DOHH2 (cell line): Measurements from ENCODE around the gene HIF3A.

ENCODE experiments used
- H3F3A ChIP-seq: fragments of 200-600 bp; sonication (generic), shearing (Covaris generic); 2 replicates; pipeline ENCODE4 v1.6.0; 2016; ENCODE audit warnings: antibody characterized with exemption, mild to moderate bottlenecking; ENCODE audit not compliant: control insufficient read depth, insufficient read depth
- H3K27ac ChIP-seq: fragments of 200-600 bp; sonication (generic); 2 replicates; pipeline ENCODE4 v1.5.1; 2014; ENCODE audit warnings: low read depth, mild to moderate bottlenecking, low read length, moderate library complexity
- H3K27me3 ChIP-seq: fragments of 200-600 bp; sonication (generic); 2 replicates; pipeline ENCODE4 v1.6.1; 2014; ENCODE audit warnings: mild to moderate bottlenecking, low read length, mixed read lengths; ENCODE audit not compliant: control insufficient read depth
- H3K36me3 ChIP-seq: fragments of 200-600 bp; sonication (generic); 2 replicates; pipeline ENCODE4 v1.6.1; 2014; ENCODE audit warnings: mild to moderate bottlenecking, low read length, moderate library complexity, mixed read lengths; ENCODE audit not compliant: control insufficient read depth
- H3K4me1 ChIP-seq: fragments of 200-600 bp; sonication (generic); 2 replicates; pipeline ENCODE4 v1.6.1; 2014; ENCODE audit warnings: mild to moderate bottlenecking, low read length, mixed read lengths; ENCODE audit not compliant: control insufficient read depth
- H3K4me2 ChIP-seq: fragments of 200-600 bp; sonication (generic); 2 replicates; pipeline ENCODE4 v1.6.0; 2014; ENCODE audit warnings: mild to moderate bottlenecking, low read length, moderate library complexity
- H3K4me3 ChIP-seq: fragments of 200-600 bp; sonication (generic); 2 replicates; pipeline ENCODE4 v1.5.1; 2014; ENCODE audit warnings: mild to moderate bottlenecking, low read length, mixed read lengths
- H3K79me2 ChIP-seq: fragments of 200-600 bp; sonication (generic); 2 replicates; pipeline ENCODE4 v1.6.1; 2014; ENCODE audit warnings: mild to moderate bottlenecking, low read length, mixed read lengths; ENCODE audit not compliant: control insufficient read depth
- H3K9me2 ChIP-seq: fragments of 200-600 bp; sonication (generic); replicated peaks from 2 replicates; pipeline ENCODE4 v1.6.1; 2014; ENCODE audit warnings: mild to moderate bottlenecking, low read length, mixed read lengths; ENCODE audit not compliant: control insufficient read depth
- H3K9me3 ChIP-seq: fragments of 200-600 bp; sonication (generic); 2 replicates; pipeline ENCODE4 v1.6.1; 2014; ENCODE audit warnings: antibody characterized with exemption, low read length, mixed read lengths; ENCODE audit not compliant: control insufficient read depth, insufficient read depth
- H4K20me1 ChIP-seq: fragments of 200-600 bp; sonication (generic); 2 replicates; pipeline ENCODE4 v1.6.0; 2014; ENCODE audit warnings: low read depth, mild to moderate bottlenecking, antibody characterized with exemption, low read length, moderate library complexity; ENCODE audit not compliant: control insufficient read depth, insufficient read depth
- EZH2phosphoT487 ChIP-seq: fragments of 200-600 bp; sonication (generic); IDR thresholded peaks from 2 replicates; pipeline ENCODE4 v1.6.1; 2017; ENCODE audit warnings: borderline replicate concordance, mild to moderate bottlenecking, antibody characterized with exemption, low read length, moderate library complexity, mixed read lengths
- TF ChIP-seq, protein P1 (sequence below): fragments of 200-600 bp; sonication (generic); IDR thresholded peaks from one replicate; pipeline ENCODE4 v1.5.1; 2014; ENCODE audit warnings: antibody characterized with exemption, mild to moderate bottlenecking, low read depth, low read length; ENCODE audit not compliant: poor library complexity, severe bottlenecking

HIF3A gene

DNA sequence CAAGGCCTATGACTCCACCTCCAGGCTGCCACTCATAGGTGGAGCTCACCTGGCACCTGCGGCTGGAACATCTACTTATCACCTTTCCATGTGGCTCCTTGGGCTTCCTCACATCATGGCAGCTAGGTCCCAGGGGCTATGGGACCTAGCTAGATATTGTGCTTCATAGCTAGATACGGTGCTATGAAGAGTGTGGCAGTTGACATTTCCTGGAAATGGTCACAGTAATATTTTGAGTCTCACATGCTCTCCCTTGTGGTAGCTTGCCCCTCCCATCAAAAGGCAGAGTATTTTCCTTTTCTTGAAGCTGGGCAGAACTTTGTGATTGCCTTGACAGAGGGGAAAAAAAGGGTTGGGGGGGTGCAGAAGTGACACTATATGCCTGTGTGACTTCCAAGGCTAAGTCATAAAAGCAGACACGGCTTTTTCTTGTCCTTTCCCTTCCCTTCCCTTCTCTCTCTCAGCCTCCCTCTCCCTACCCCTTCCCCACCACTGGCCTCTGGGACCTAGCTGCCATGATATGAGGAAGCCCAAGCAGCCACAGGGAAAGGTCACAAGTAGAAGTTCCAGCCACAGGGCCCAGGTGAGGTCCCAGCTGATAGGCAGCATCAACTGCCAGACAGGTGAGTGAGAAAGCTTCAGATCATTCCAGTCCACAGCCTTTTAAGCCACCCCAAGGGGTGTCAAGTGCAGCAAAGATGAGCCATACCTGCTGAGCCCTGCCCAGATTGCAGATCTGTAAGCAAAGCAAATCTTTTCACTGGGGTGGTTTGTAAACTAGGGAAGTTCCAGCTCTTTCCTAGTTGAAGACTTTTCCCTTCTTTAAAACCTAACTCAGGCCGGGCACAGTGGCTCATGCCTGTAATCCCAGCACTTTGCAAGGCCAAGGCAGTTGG, 6.9 kb upstream of the HIF3A start:
- no peak for TF ChIP-seq EZH2phosphoT487
- TF ChIP-seq, protein P1, sequence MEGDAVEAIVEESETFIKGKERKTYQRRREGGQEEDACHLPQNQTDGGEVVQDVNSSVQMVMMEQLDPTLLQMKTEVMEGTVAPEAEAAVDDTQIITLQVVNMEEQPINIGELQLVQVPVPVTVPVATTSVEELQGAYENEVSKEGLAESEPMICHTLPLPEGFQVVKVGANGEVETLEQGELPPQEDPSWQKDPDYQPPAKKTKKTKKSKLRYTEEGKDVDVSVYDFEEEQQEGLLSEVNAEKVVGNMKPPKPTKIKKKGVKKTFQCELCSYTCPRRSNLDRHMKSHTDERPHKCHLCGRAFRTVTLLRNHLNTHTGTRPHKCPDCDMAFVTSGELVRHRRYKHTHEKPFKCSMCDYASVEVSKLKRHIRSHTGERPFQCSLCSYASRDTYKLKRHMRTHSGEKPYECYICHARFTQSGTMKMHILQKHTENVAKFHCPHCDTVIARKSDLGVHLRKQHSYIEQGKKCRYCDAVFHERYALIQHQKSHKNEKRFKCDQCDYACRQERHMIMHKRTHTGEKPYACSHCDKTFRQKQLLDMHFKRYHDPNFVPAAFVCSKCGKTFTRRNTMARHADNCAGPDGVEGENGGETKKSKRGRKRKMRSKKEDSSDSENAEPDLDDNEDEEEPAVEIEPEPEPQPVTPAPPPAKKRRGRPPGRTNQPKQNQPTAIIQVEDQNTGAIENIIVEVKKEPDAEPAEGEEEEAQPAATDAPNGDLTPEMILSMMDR: no peak

DNA sequence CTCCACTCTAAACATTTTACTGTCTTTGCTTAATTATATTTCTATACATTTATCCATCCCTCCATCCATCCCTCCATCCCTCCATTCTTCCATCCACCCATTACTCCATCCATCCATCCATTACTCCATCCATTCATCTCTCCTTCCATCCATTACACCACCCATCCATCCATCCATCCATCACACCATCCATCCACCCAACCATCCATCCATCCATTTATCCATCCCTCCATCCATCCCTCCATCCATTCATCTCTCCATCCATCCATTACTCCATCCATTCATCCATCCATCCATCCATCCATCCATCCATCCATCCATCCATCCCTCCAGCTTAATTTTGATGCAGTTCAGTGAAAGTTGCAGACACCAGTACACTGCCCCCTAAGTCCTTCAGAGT, 5.0 kb upstream of the HIF3A start:
- peaks cover 3% of the 10 kb centered on the region; the same call in 1 of the 2 replicates for H3K27me3 ChIP-seq
- H3K9me3 ChIP-seq: no peaks in the 10 kb centered on the region
- H3K36me3 ChIP-seq: no peaks in the 10 kb centered on the region
- H3K9me2 ChIP-seq: no peaks in the 10 kb centered on the region
- H4K20me1 ChIP-seq: no peaks in the 10 kb centered on the region
- TF ChIP-seq EZH2phosphoT487: no peak
- H3K4me1 ChIP-seq: no peaks in the 10 kb centered on the region
- H3K4me2 ChIP-seq: no peak overlapping the region
- H3K79me2 ChIP-seq: no peaks in the 10 kb centered on the region
- no peaks in the 10 kb centered on the region for H3F3A ChIP-seq
- H3K4me3 ChIP-seq: no peak overlapping the region
- no peak overlapping the region for H3K27ac ChIP-seq

More for the DNA sequence above, 6.9 kb upstream of the HIF3A start:
- Histone ChIP-seq H3F3A (no peaks in the 10 kb centered on the region), H3K4me1 (no peaks in the 10 kb centered on the region), H3K79me2 (no peaks in the 10 kb centered on the region), H3K27me3 (no peaks in the 10 kb centered on the region), H3K9me2 (no peaks in the 10 kb centered on the region), H3K4me2 (no peak overlapping the region), H3K9me3 (no peaks in the 10 kb centered on the region), H3K4me3 (no peak overlapping the region), H3K27ac (no peak overlapping the region), H4K20me1 (no peaks in the 10 kb centered on the region), H3K36me3 (no peaks in the 10 kb centered on the region)

DNA sequence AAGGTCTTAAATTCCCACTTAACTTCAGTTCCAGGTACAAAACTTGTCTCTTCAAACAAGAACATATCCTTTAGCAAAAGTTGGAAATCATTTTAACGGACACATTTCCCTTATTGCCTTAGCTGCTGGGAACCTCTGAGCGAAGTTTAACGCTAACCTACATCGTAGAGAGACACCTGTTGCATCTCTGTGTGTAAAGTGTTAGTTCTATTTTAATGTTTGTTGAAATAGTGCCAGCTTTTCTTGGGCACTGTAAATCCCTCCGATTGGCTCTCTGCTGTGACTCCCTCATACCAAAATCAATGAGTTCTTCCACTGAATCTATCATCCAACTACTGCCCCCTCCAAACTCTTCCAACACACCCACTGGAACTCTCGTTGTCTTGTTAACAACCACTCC, 2.3 kb upstream of the HIF3A start:
- H3K27me3 ChIP-seq: peaks cover 3% of the 10 kb centered on the region; the same call in 1 of the 2 replicates
- no peak overlapping the region for H3K27ac ChIP-seq
- H3K4me2 ChIP-seq: no peak overlapping the region
- no peaks in the 10 kb centered on the region for H3K79me2 ChIP-seq
- peaks cover 7% of the 10 kb centered on the region; the same call in 1 of the 2 replicates for H3K4me1 ChIP-seq
- no peaks in the 10 kb centered on the region for H4K20me1 ChIP-seq
- H3K36me3 ChIP-seq: no peaks in the 10 kb centered on the region
- no peak overlapping the region for H3K4me3 ChIP-seq
- H3K9me3 ChIP-seq: no peaks in the 10 kb centered on the region
- no peak for TF ChIP-seq EZH2phosphoT487
- TF ChIP-seq, protein P1: no peak
- H3K9me2 ChIP-seq: no peaks in the 10 kb centered on the region
- no peaks in the 10 kb centered on the region for H3F3A ChIP-seq
